GM18520 (cell line): Measurements from ENCODE around the gene CASS4.

Source experiments
- ATAC-seq: cut with Tn5 transposase; IDR thresholded peaks from one replicate; pipeline ENCODE4 v1.9.1; 2021; ENCODE audit not compliant: unreplicated experiment

Gene CASS4

GRCh38 chr20:56501116-56501515 lies 89.1 kb downstream of the CASS4 start:
- no peak for ATAC-seq

- ATAC-seq, result no peak
These were observed 91.9 kb downstream of the CASS4 start for GRCh38 chr20:56503916-56504315.

GRCh38 chr20:56504373-56505005 lies 92.4 kb downstream of the CASS4 start:
- ATAC-seq, result no peak

GRCh38 chr20:56506103-56506502 lies 94.0 kb downstream of the CASS4 start:
- ATAC-seq, result no peak
